K562 (cell line): ENCODE results near the gene RAG2. TPM values are rescaled to one million over a fixed set of nuclear protein-coding genes. Genes with fewer than 3 reads are reported as not detected.

Experiments
- CREB3L1 ChIP-seq: fragments of 450-650 bp; IDR thresholded peaks from 2 replicates; pipeline ENCODE4 v1.6.1; 2014; ENCODE audit warnings: low read depth, mild to moderate bottlenecking, moderate library complexity, borderline replicate concordance
- HCFC1 ChIP-seq: IDR thresholded peaks from 2 replicates; pipeline ENCODE4 v1.6.1; 2012; ENCODE audit warnings: low read depth, low read length, improper control_type of control experiment
- NFATC3 ChIP-seq: fragments of 450-650 bp; IDR thresholded peaks from 2 replicates; pipeline ENCODE4 v1.6.1; 2017; ENCODE audit warnings: mild to moderate bottlenecking
- RBM25 ChIP-seq: fragments of 200-400 bp; formaldehyde crosslinking; IDR thresholded peaks from 2 replicates; pipeline ENCODE4 v1.6.1; 2018; ENCODE audit warnings: low read length, low read depth, moderate library complexity; ENCODE audit not compliant: severe bottlenecking
- REST ChIP-seq, 2 experiments: fragments of 450-650 bp; formaldehyde crosslinking in 1 of 2; IDR thresholded peaks; 2 replicates each; pipeline versions ENCODE4 v1.4.0 to v1.6.1; 2014 to 2020; ENCODE audit warnings: mild to moderate bottlenecking in 2 of 2, borderline replicate concordance in 1 of 2, low read depth in 1 of 2
- RUNX1 ChIP-seq: sonication (generic); IDR thresholded peaks from 2 replicates; pipeline ENCODE4 v1.6.1; 2016; ENCODE audit warnings: antibody characterized with exemption, low read depth
- SIX5 ChIP-seq, 2 experiments: IDR thresholded peaks; 2 replicates each; pipeline ENCODE4 v1.6.1; 2011; ENCODE audit warnings: low read length in 2 of 2, borderline replicate concordance in 1 of 2, low read depth in 1 of 2, mild to moderate bottlenecking in 1 of 2, moderate library complexity in 1 of 2; ENCODE audit not compliant: insufficient read depth in 1 of 2
- SPI1 ChIP-seq: IDR thresholded peaks from 2 replicates; pipeline ENCODE4 v1.6.1; 2011; ENCODE audit warnings: low read depth, low read length, control low read depth, borderline replicate concordance
- polyA plus RNA-seq, 8 experiments: library from polyadenylated mRNA; depleted of rRNA in 4 of 8; stranded (reverse) in 5 of 8; unstranded in 3 of 8; fragments of >200 nt; fragmentation: Nextera tagmentation in 2 of 8; fragmentation: Illumina TruSeq in 1 of 8; extraction: Ambion mirVana in 2 of 8; extraction: Trizol in 1 of 8; gene quantifications; 2 replicates each; pipeline versions ENCODE4 v1.2.1 to v1.2.3, GENCODE V29; 2011 to 2014; ENCODE audit warnings: inconsistent platforms in 1 of 8, missing spikeins in 1 of 8
- total RNA-seq, 7 experiments: library from RNA; depleted of rRNA in 6 of 7; stranded (reverse); fragments of >200 nt in 6 of 7; fragmentation: Illumina TruSeq in 2 of 7; extraction: Trizol in 2 of 7; gene quantifications; 2 replicates each; pipeline versions ENCODE4 v1.2.1 to v1.2.3, GENCODE V29; 2011 to 2021; ENCODE audit warnings: low replicate concordance in 1 of 7
- TF ChIP-seq, protein P1 (sequence below), 2 experiments: fragments of 200-800 bp in 1 of 2; sonication (Bioruptor generic) in 1 of 2; sonication (generic) in 1 of 2; formaldehyde crosslinking in 1 of 2; IDR thresholded peaks in 1 of 2; conservative IDR thresholded peaks in 1 of 2; 2 replicates each; pipeline versions ENCODE4 v1.5.0 to v1.6.1; 2016 to 2020; ENCODE audit warnings: missing compliant biosample characterization in 1 of 2, missing genetic modification characterization in 1 of 2, missing genetic modification reagents in 1 of 2
- TF ChIP-seq, protein P2 (sequence below): fragments of 250-450 bp; sonication (Bioruptor Pico); IDR thresholded peaks from 2 replicates; pipeline ENCODE4 v1.4.0; 2020; ENCODE audit warnings: mild to moderate bottlenecking

The RAG2 gene
- total and polyA plus RNA-seq, 9 of the 15 experiments (the other 6 are each of a cell fraction or from before 2014, with no cell fraction given), result 0.06 to 2.7 (median 0.26) TPM; not detected in 3

- peak; percentile 34; the same call in 1 of the 2 replicates for TF ChIP-seq REST (IDR thresholded peaks at IDR 0.05; ENCODE audit: borderline replicate concordance)
- TF ChIP-seq REST (CRISPR knock-in tag; IDR thresholded peaks at IDR 0.05; ENCODE audit: low read depth), result no peak
- peak; percentile 31 to 36; a peak in 1 of 4 replicates for TF ChIP-seq SIX5 (IDR thresholded peaks at IDR 0.05; ENCODE audit: borderline replicate concordance in 1 of 2, insufficient read depth in 1 of 2, low read depth in 1 of 2, low read length in 2 of 2)
- no peak for TF ChIP-seq CREB3L1
- TF ChIP-seq RUNX1, result no peak
- TF ChIP-seq SPI1, result peak; percentile 39; the same call in 1 of the 2 replicates
- TF ChIP-seq HCFC1, result peak; percentile 80
- no peak for TF ChIP-seq NFATC3
- TF ChIP-seq RBM25, result peak; percentile 36
- TF ChIP-seq, protein P1, sequence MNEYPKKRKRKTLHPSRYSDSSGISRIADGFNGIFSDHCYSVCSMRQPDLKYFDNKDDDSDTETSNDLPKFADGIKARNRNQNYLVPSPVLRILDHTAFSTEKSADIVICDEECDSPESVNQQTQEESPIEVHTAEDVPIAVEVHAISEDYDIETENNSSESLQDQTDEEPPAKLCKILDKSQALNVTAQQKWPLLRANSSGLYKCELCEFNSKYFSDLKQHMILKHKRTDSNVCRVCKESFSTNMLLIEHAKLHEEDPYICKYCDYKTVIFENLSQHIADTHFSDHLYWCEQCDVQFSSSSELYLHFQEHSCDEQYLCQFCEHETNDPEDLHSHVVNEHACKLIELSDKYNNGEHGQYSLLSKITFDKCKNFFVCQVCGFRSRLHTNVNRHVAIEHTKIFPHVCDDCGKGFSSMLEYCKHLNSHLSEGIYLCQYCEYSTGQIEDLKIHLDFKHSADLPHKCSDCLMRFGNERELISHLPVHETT (CRISPR knock-in tag; conservative IDR thresholded peaks at IDR 0.05 in 1 of 2, IDR thresholded peaks at IDR 0.05 in 1 of 2), result no peak
- TF ChIP-seq, protein P2, sequence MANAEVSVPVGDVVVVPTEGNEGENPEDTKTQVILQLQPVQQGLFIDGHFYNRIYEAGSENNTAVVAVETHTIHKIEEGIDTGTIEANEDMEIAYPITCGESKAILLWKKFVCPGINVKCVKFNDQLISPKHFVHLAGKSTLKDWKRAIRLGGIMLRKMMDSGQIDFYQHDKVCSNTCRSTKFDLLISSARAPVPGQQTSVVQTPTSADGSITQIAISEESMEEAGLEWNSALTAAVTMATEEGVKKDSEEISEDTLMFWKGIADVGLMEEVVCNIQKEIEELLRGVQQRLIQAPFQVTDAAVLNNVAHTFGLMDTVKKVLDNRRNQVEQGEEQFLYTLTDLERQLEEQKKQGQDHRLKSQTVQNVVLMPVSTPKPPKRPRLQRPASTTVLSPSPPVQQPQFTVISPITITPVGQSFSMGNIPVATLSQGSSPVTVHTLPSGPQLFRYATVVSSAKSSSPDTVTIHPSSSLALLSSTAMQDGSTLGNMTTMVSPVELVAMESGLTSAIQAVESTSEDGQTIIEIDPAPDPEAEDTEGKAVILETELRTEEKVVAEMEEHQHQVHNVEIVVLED (CRISPR knock-in tag), result 0 out of 2 replicates have a peak, but pooled peaks have one; percentile 5
Measured at GRCh38 chr11:36586543-36586942, 11.5 kb downstream of the RAG2 start (continued).
